ENCODE results near the gene KLF4.

- TF ChIP-seq, protein P1, sequence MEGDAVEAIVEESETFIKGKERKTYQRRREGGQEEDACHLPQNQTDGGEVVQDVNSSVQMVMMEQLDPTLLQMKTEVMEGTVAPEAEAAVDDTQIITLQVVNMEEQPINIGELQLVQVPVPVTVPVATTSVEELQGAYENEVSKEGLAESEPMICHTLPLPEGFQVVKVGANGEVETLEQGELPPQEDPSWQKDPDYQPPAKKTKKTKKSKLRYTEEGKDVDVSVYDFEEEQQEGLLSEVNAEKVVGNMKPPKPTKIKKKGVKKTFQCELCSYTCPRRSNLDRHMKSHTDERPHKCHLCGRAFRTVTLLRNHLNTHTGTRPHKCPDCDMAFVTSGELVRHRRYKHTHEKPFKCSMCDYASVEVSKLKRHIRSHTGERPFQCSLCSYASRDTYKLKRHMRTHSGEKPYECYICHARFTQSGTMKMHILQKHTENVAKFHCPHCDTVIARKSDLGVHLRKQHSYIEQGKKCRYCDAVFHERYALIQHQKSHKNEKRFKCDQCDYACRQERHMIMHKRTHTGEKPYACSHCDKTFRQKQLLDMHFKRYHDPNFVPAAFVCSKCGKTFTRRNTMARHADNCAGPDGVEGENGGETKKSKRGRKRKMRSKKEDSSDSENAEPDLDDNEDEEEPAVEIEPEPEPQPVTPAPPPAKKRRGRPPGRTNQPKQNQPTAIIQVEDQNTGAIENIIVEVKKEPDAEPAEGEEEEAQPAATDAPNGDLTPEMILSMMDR (IDR thresholded peaks at IDR 0.05; ENCODE audit: poor library complexity), result no peak
- TF ChIP-seq EZH2 (IDR thresholded peaks at IDR 0.05; ENCODE audit: borderline replicate concordance), result no peak
These were observed 18.0 kb downstream of the KLF4 start for GRCh38 chr9:107471552-107471951.

All from hepatocyte (in vitro differentiated cells).